ENCODE data around the gene VCAN.
"Not testable (repeated sequence)": the region's sequence is repeated elsewhere in the genome, so short reads cannot be mapped to it uniquely, and the experiment has no call there.

The VCAN gene

DNA sequence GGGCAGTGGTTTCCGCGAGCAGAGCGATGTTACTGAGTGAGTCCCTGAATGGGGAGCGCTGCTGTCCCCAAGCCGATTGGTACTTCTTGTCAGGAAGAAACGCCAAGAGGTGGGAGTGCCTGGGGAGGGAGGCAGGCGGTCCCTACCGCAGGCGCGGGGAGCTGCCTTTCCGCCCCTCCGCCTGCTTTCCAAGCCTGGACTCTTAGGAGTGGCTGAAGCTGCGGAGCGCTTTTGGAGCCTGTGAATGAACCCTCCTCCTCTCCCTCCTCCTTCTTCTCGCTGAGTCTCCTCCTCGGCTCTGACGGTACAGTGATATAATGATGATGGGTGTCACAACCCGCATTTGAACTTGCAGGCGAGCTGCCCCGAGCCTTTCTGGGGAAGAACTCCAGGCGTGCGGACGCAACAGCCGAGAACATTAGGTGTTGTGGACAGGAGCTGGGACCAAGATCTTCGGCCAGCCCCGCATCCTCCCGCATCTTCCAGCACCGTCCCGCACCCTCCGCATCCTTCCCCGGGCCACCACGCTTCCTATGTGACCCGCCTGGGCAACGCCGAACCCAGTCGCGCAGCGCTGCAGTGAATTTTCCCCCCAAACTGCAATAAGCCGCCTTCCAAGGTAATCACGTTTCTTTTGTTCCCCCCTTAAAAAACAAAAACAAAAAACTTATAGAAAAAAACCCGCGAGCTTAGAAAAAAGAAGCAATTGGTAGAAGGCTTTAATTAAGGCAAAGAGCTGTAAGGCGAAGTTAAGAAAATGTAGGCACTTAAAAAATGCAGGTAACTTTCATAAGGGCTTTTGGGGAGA is at the start of gene VCAN:
VCAN (plus strand) TSS at position 340 of the 808 bp plus-strand sequence. CDS start 11,775 bp downstream, outside the sequence.
- peak; percentile 41 to 65 for DNase-seq

GRCh38 chr5:83422284-83422683 is 49.3 kb upstream of the VCAN start:
- DNase-seq = no peak

GRCh38 chr5:83426855-83427254 is 44.7 kb upstream of the VCAN start:
- DNase-seq = no peak

DNA sequence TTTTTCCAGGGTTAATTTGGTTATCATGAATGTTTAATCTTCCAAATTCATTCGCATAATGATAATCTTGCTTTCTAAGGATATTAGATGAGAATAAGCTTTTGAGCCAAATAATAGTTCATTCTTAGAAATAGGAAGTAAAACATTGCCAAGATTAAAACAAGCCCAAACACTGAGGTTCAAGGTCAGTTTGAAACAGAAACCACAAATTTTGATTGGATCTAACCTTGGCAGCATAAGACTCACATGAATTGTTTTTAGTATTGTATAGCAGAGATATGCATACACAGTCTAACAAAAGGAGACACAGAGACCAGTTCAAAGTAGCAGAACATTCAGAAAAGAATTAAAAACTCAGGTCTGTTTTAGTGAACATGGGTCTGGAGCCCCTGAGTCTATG is 43.4 kb upstream of the VCAN start:
- DNase-seq = no peak

- DNase-seq = no peak
These were observed 42.7 kb upstream of the VCAN start for GRCh38 chr5:83428890-83429289.

DNA sequence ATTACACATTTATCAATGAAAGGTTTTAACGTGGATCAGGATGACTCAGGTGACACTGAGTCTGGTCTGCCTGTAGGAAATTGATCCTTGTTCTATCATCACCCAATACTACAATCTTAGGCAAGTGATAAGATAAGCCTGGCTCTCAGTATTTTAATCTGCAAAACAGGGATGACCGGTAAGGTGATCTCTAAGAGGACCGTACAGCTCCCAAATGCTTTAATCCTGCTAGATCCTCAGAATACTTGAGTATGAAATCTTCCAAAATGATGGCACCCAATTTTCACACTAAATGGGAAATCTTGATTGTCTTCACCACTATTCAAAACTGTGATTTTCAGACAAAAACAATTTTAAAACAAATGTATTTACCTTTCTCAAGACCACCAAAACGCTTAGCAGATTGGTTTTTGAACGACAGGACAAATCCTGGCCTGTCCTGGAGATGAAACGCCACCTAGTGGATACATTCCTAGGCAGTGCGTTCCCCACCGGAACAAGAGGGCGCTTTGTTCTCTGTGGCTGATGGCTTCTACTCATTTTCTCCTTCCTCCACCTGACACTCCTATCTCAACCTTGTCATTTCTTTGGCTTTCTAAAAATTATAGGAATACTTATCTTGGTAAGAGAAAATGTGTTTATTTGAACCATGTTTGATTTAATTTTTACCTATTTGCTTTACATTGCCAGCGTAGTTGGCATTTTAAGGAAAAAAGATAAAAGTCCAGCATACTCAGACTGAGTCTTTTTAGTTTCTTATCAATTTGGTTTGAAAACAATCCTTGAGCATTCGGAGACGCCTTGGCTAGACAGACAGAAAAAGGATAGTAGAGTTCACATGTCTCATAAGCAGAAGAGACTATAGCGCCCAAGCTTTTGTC is 41.2 kb upstream of the VCAN start:
- DNase-seq = peak; percentile 40 to 75

GRCh38 chr5:83433891-83434290 is 37.7 kb upstream of the VCAN start:
- no peak for DNase-seq

- DNase-seq = no peak
These were observed 36.6 kb upstream of the VCAN start for GRCh38 chr5:83434946-83435345.

DNA sequence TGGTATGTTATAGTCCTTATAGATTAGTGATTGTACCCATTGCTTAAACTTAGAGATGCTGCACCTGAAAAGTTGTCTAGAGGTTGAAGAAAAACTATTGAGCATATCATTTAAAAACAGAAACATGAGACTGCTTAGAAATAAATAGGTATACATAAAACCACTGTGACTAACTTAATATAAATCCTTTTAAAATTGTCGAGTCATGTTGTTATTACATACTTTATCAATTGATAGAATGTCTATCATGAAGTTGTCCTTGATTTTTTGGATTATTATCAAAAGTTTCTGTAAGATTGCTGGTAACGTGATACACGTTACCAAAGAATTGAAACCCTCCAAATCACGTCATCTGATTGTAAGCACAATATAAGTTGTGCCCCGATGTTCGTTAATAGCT is 35.3 kb upstream of the VCAN start:
- no peak for DNase-seq

GRCh38 chr5:83437697-83438096 is 33.8 kb upstream of the VCAN start:
- not testable (repeated sequence) for DNase-seq

DNA sequence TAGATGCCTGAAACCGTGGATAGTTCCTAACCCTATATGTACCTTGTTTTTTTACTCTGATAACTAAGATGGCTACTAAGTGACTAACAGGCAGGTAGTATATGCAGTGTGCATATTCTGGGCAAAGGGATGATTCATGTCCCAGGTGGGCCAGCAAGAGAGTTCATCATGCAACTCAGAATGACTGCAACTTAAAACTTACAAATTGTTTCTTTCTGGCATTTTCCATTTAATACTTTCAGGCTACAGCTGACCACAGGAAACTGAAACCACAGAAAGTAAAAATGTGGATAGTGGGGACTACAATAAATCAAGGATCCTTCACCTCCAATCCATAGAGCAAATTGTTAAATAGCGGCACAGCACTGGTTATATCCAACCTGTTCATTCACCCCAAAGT is 30.7 kb upstream of the VCAN start:
- DNase-seq = no peak

DNA sequence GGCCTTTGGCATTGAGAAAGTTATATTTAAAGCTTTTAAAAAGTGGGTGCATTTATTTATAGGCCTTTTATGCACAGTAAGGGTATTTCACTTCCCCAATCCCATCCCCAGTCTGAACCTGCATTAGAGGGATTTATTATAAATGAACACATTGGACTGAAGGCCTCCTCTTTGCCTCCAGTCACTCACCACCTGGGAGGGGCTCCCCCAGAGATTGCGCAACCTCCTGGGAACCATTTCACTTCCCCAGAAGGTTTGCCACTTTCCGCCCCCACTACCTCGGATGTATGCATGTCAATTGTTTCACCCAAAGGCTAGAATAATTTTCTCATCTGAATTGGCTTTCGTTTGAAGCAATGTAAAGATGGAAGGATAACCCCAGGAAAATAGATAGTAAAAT is 29.8 kb upstream of the VCAN start:
- DNase-seq = no peak

GRCh38 chr5:83443534-83443933 is 28.0 kb upstream of the VCAN start:
- DNase-seq = no peak

DNA sequence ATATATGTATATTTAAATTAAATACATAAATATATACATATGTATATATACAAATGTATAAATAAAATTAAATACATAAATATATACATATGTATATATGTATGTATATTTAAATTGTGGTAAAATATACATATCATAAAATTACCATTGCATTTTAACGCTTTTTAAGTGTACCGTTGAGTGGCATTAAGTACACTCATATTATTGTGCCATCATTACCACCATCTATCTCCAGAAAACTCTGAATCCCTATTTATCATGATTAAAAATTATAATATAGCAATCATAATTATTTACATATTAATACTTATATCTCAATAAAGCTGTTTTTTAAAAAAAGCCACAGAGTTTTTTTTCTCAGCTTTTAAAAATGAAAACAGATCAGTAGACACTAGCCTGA is 27.1 kb upstream of the VCAN start:
- DNase-seq = no peak

DNA sequence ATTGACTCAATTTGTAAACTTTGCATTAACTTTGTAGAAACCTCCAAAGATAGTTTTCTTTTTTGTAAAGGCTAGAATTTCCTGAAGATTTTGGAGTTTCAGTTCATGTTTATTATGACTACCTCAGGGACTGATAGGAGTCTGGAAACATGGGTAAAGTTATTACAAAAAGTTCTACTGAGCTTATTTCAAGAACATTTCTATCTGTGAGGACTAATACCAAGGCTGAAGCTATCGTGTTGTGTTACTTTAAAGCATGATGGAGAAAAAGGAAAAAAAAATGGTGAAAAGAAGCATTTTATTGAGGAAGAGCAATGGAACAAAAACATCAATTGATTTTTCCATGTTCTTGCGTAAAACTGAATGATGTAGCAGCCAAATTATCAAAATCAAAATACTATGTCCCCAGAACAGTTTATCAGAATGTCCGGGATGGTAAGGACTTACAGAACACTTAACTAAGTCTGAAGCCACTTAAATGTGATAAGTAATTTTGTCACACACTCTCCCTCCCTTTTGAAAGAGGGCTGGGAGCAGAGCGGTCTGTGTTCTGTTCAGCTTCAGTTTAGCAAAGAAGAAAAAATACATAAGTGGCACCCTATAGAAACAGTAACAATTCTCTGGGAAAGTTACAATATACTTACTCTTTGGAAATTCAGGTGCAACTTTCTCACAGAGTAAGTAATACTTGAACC is 25.1 kb upstream of the VCAN start:
- no peak for DNase-seq

GRCh38 chr5:83447533-83447932 is 24.0 kb upstream of the VCAN start:
- DNase-seq = no peak

GRCh38 chr5:83450183-83450966 is 21.2 kb upstream of the VCAN start:
- no peak for DNase-seq

DNA sequence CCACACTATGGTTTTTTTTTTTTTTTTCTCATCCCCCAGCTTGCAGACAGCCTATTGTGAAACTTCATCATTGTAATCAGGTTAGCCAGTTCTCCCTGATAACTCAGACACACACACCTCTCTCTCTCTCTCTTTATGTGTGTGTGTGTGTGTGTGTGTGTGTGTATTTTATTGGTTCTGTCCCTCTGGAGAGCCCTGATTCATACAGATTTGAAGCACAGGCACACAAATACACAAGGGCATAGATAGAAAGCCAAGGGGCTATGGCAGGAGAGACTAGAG is 20.6 kb upstream of the VCAN start:
- no peak for DNase-seq

DNA sequence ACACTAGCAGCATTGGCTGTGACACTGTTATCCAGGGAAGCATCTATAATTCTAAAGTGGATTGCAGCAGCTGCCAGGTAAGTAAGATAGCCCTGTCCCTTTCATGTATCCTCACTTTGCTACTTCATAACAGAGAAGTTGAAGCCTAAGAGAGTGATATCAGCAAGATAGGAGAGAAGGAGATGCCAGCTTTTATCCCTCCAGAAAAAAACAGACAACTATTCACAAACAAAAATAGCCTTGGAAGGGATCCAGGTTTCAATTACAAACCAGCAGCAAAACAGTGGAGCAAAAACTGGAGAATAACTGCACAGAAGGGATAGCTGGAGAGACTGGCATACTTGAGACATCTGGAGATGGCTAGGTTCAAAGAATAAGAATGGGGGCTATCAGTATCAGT is 19.6 kb upstream of the VCAN start:
- no peak for DNase-seq

DNA sequence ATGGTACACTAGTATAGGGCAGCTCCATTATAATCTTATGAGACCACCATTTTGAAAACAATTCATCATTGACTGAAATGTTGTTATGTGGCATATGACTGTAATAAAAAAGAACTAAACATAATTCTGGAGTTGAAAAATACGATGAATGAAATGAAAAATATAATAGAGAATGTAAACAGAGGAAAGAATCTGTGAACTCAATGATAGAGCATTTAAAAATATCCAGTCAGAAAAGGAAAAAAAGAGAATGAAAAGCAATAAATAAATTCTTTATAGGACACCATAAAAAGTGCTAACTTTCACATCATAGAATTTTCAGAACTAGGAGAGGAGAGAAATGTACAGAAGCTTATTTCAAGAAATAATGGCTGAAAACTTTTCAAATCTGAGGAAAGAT is 17.6 kb upstream of the VCAN start:
- DNase-seq = no peak

- DNase-seq = no peak
These were observed 7.3 kb upstream of the VCAN start for GRCh38 chr5:83464261-83464660.

GRCh38 chr5:83467371-83468035 is 4.0 kb upstream of the VCAN start:
- DNase-seq = peak in 1 of 2 experiments; percentile 21

Data from NCI-H524 (cell line).